Measurements from ENCODE around the gene KIAA0319L.

GRCh38 chr1:35563166-35563565 lies 6.0 kb upstream of the KIAA0319L start:
- TF ChIP-seq POLR2A (IDR thresholded peaks at IDR 0.05), result no peak
- TF ChIP-seq CTCF (IDR thresholded peaks at IDR 0.05), result no peak
